ENCODE measurements around the gene SLC6A18. TPM values are rescaled to one million over a fixed set of nuclear protein-coding genes. Genes with fewer than 3 reads are reported as not detected.

SLC6A18 gene
- total RNA-seq, 2 donors from 2014 or later: not detected

DNA sequence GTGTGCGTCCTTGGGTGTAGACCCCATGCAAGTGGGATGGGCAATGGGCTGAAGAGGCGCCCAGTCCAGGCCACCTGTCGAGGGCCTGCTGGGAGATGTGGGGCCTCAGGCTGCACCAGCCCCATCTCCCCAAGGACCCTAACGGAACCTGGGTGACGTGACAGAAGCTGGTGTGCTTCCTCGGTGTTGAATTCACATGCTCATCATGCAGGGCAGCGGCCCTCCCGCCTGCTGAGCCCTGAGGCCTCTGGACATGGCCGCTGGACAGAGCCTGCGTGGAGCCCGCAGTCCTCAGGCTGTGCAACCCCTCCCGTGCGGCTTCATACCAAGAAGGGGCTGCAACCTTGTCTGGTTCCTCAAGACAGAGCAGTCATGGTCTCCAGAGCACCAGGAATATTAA, 42.9 kb downstream of the SLC6A18 start:
- no peaks in the 10 kb centered on the region for H3K9me3 ChIP-seq
- H3K36me3 ChIP-seq: no peaks in the 10 kb centered on the region
- no peaks in the 10 kb centered on the region for H3K27me3 ChIP-seq (replicated peaks; ENCODE audit: insufficient read depth)
- TF ChIP-seq CTCF (IDR thresholded peaks at IDR 0.05): no peak
- H3K4me1 ChIP-seq (ENCODE audit: control insufficient read depth in 1 of 2, low read depth in 2 of 2): no peaks in the 10 kb centered on the region
- DNase-seq (ENCODE audit: low spot score) (no peak), ATAC-seq (ENCODE audit: insufficient number of reproducible peaks, low FRiP score, low read depth) (no peak)
- no peak overlapping the region for H3K4me3 ChIP-seq
- no peak overlapping the region for H3K27ac ChIP-seq

DNA sequence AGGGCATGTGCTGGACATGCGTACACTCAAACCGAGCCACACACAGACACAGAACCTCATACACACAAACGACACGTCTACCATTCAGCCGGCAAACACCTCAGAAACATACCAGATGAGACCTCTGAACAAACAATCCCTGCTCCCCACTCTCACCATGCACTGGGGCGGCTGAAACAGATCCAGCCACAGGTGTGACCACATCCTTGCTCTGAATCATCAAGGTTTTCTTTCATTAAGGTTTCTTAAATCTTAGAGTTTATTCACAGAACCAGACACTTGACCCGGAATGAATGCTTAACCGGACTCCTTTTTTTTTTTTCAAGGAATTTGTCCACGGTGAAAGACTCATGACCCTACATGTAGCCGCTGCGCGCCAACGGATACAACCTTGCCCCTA, 43.5 kb downstream of the SLC6A18 start:
- Histone ChIP-seq H3K9me3 (no peaks in the 10 kb centered on the region), H3K36me3 (no peaks in the 10 kb centered on the region), H3K4me1 (ENCODE audit: control insufficient read depth in 1 of 2, low read depth in 2 of 2) (no peaks in the 10 kb centered on the region), H3K4me3 (no peak overlapping the region), H3K27ac (no peak overlapping the region), H3K27me3 (replicated peaks; ENCODE audit: insufficient read depth) (no peaks in the 10 kb centered on the region)
- ATAC-seq (ENCODE audit: insufficient number of reproducible peaks, low FRiP score, low read depth) (no peak), DNase-seq (ENCODE audit: low spot score) (no peak)
- TF ChIP-seq CTCF (IDR thresholded peaks at IDR 0.05): no peak

- ATAC-seq (ENCODE audit: insufficient number of reproducible peaks, low FRiP score, low read depth) (no peak), DNase-seq (ENCODE audit: low spot score) (no peak)
- H3K9me3 ChIP-seq: no peaks in the 10 kb centered on the region
- H3K4me3 ChIP-seq: no peak overlapping the region
- no peak overlapping the region for H3K27ac ChIP-seq
- no peaks in the 10 kb centered on the region for H3K4me1 ChIP-seq (ENCODE audit: control insufficient read depth in 1 of 2, low read depth in 2 of 2)
- H3K36me3 ChIP-seq: no peaks in the 10 kb centered on the region
- TF ChIP-seq CTCF (IDR thresholded peaks at IDR 0.05): no peak
- H3K27me3 ChIP-seq (replicated peaks; ENCODE audit: insufficient read depth): no peaks in the 10 kb centered on the region
Observed at GRCh38 chr5:1270426-1270825, 45.2 kb downstream of the SLC6A18 start.

- H3K4me1 ChIP-seq (ENCODE audit: control insufficient read depth in 1 of 2, low read depth in 2 of 2): no peaks in the 10 kb centered on the region
- H3K9me3 ChIP-seq: no peaks in the 10 kb centered on the region
- H3K27me3 ChIP-seq (replicated peaks; ENCODE audit: insufficient read depth): no peaks in the 10 kb centered on the region
- no peak overlapping the region for H3K27ac ChIP-seq
- DNase-seq (ENCODE audit: low spot score) (no peak), ATAC-seq (ENCODE audit: insufficient number of reproducible peaks, low FRiP score, low read depth) (no peak)
- no peak overlapping the region for H3K4me3 ChIP-seq
- no peak for TF ChIP-seq CTCF (IDR thresholded peaks at IDR 0.05)
- H3K36me3 ChIP-seq: no peaks in the 10 kb centered on the region
Observed at GRCh38 chr5:1270933-1271914, 46.0 kb downstream of the SLC6A18 start.

- TF ChIP-seq CTCF (IDR thresholded peaks at IDR 0.05): no peak
- Histone ChIP-seq H3K27me3 (replicated peaks; ENCODE audit: insufficient read depth) (no peaks in the 10 kb centered on the region), H3K27ac (no peak overlapping the region), H3K9me3 (no peaks in the 10 kb centered on the region), H3K4me1 (ENCODE audit: control insufficient read depth in 1 of 2, low read depth in 2 of 2) (no peaks in the 10 kb centered on the region), H3K36me3 (no peaks in the 10 kb centered on the region), H3K4me3 (no peak overlapping the region)
- DNase-seq (ENCODE audit: low spot score): no peak
- ATAC-seq (ENCODE audit: insufficient number of reproducible peaks, low FRiP score, low read depth): no peak
Observed at GRCh38 chr5:1272201-1272600, 47.0 kb downstream of the SLC6A18 start.
